NK-92 treated with Interleukin-12 subunit alpha and Interleukin-12 subunit beta, amount 100 ng/mL, for 24 hours (cell line): Measurements from ENCODE around the gene TPRG1.

Source experiments
- DNase-seq: peaks from one replicate; lab custom pipeline; 2025; lab: John Stamatoyannopoulos, UW

TPRG1 gene

DNA sequence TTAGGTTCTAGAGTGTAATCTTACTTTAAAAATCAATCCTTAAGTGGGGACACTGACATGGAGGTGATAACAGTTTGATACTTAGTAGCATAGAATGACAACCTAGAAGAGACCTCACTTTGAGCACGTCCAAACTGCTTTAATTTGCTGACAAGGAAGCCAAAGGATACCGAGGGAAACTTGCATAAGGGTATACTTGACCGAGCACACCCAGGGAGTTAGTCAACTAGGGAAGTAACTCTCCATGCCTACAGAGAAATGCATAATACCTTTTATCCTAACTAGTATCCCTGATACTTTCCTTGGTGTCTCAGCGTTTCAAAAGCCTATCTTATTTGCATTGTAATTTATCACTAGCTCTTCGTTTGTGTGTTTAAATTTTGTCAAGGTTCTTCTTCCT is 5.5 kb upstream of the TPRG1 start:
- no peak for DNase-seq

DNA sequence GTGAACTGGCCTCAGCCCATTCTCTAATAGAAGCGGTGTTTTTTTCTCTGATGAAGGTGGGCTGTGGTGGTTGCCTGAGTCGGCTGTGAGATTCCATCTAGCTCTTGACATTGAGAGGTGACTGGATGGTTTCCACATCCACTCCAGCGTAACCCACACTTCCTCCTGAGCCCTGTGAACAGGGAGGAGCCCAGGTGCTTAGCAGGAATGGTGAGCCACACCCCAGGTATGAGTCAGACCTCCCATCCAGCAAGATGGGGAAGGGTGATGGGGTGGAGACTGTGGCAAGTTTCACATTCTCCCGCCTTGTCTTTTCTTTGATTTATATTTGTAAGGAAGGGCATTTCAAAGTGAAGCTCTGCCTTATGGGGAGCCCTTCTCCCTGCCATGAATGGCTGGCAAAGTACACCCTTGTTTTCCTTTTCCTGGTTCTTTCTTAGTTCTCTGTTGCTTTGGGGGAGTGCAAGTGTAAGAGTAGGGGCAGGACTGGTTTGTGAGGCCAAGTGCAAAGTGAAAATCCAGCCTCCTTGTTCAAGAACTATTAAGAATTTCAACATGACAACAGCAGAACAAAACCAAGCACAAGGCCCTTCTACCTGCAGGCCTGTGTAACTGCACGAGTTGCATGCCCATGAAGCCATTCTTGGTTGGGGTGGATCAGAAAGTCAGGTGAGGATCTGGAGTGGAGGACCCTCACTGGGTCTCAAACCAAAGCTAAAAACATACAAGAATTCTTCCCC is 4.6 kb upstream of the TPRG1 start:
- no peak for DNase-seq

DNA sequence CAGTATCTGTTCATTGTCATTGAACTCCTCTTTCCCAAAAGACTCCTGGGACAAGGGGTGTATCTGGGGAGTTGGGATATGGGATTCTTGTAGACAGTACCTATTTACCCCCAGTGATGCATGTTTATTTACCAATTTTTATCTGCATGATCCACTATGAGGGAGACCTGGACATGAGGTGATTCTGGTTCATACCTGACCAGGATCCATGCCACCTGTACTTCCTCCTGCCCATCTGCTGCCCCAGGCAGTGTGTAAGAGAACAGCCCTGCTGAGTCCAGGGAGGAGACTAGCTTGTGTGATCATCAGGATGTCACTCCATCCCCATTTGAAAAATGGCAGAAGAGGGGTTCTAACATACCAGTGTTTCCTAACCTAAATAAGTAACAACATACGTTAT is 3.1 kb upstream of the TPRG1 start:
- DNase-seq, result no peak

DNA sequence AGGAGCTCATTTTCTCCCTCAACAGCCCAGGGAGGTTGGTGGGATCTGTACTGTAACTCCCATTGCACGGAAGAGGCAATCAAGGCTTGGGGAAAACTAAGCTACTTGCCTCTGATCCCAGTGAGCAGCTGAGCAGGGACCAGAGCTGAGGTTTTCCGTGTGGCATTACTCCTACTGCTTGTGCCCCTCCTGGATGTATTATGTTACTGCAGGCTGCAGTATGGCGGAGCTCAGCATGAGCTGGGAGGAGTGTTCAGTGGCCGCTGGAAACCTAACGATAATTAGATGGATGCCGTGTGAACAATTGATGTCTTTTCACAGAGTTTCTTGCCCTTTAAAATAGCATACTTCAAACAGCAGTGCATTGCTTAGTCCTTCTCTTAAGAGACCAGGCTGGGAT is 2.0 kb upstream of the TPRG1 start:
- DNase-seq, result no peak

DNA sequence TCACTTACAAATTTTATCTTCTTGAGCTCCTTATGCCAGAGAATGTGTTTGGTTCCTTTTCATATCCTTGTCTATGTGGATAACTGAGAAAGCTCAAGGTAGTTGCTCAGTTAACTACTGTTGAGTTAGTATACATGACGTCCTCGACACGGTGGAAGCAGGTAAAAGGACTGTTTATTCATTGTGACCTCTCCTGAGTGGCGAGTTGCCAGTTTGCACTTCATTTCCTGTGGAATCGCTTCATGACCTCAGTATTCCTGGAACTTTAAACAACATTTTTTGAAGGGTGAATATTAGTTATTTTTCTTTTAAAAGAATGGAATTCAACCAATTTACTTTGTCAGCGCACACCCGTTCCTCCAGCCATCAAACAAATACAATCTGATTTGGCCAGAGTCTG is 1.2 kb upstream of the TPRG1 start:
- DNase-seq, result no peak

DNA sequence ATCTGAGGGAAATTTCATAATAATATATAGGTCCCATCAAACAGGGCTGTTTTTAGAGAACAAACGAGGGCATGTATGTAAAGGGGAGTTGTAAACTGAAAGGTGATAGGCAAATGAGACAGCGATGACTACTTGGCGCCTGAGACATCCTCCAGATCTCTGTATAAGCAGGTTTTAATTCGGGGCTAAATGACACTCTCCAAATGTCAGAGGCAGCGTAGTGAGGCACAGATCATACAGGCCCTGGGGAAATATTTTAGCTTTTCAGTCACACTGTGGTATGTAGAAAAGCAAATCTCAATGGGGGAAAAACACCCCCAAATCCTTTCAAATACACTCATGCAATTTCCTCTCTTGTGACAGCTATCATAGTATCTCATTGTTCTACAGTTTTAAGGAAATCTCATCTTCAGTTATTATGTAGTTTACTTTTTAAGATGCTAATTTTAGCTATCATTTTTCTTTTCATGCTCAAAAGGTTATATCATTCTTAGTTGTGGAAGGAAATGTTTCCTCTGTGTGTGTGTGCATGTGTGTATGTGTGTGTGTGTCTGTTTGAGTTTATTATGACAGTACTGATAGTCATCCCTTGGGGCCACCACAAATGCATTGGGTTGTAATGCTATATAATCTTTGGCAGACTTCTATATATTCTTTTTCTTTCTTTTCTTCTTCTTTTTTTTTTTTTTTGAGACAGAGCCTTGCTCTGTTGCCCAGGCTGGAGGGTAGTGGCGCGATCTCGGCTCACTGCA is 1.1 kb downstream of the TPRG1 start:
- DNase-seq, result no peak

DNA sequence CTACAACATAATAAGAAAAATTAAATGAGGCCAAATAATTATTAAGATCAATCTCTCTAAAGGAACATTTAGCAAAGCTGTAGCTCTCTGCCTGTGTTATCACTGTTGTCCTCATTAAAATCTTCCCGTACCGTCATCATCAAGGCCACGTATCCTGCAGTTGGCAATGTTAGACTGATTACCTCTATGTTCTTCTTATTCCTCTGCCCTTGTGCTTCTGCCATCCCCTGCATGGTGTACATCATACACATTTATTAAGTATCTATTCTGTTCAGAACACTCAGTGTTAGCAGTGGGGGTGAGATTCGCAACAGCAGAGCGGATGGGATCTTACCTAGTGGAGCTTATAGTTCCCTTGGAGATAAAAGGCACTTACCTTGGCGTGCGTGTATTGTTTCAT is 12.8 kb downstream of the TPRG1 start:
- no peak for DNase-seq

DNA sequence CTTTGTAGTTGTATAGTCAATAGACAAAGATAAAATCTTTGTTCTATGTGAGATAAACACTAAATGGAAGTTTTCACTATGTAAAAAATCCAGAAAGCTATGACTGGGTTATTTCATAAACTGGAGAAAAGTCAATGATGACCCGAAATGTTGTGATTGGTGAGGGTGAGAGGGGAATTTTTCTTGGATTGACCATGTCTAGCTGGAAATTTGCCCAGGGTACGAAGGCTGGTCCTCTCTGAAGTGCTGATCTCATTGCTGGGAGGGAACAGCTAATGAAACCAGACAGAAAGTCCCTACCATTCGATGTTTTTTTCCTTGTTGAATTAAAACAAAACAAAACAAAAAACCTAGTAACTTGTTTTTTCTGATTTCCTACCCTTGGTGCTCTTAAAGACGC is 14.3 kb downstream of the TPRG1 start:
- no peak for DNase-seq

DNA sequence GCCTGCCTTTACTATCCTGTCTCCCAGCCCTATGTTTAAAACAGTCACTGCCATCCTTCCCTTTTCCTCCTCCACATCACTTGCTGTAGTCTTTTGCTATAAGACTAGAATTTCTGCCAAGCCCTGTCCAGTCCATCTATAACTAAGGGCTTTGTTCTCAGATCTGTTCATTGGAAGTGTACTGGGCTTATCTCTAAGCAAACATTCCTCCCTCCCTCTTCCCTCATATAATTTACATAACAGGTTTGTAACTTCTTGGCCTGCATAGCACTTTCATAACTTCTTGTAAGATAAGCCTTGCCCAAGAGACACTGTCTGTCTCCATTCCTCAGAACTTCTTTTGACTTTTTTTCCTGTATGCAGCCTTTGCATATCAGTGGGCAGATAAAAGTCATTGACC is 16.7 kb downstream of the TPRG1 start:
- DNase-seq, result no peak

DNA sequence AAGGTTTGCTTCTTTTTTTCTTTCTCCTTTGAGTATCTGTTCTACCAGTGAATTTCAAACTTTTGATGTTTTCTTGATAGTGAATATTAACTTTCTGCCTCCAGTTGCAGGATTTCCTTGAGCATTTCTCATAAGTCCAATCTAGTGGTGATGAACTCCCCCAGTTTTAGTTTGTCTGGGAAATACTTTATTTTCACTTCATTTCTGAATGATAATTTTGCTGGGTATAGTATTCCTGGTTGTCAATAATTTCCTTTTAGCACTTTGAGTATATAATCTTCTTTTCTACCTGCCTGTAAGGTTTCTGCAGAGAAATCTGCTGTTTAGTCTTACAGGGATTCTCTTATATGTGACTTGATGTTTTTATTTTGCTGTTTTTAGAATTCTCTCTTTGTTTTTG is 21.0 kb downstream of the TPRG1 start:
- DNase-seq, result no peak

DNA sequence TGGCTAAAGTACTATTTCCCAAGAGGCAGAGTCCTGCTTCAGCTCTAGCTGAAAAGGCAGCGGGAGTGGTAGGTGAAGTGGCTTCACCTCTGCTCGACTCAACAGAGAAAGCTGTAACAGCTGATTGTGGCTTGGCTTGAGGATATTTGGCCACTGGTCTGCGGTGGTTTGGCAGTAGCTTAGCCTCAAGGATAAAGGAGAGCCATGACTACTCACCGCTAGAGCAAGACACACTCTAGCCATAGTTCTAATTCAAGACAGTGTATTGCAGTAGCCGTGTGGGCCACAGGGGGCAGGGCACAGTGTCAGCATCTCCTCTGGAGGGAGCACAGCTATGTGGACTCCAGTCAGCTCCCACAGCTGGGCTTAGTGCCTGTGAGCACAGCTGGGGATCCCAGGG is 23.5 kb downstream of the TPRG1 start:
- DNase-seq, result no peak

DNA sequence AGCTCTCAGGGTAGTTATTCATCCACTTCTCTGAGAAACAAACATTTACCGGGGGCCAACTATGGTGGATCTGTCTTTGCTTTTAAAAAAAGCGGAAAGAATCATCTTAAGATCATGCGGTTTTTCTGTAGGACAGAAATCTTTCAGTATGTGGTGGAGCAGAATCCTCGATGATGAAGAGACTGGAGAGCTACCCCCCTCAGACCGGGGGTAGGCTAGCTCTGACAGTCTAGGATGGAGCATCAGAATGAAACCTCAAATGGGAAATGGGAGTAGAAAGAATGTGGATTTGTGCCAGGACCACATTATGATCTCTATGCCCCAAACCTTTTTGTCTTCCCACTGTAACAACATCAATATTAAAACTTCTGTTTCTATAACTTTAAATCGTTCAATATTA is 30.3 kb downstream of the TPRG1 start:
- DNase-seq, result no peak

DNA sequence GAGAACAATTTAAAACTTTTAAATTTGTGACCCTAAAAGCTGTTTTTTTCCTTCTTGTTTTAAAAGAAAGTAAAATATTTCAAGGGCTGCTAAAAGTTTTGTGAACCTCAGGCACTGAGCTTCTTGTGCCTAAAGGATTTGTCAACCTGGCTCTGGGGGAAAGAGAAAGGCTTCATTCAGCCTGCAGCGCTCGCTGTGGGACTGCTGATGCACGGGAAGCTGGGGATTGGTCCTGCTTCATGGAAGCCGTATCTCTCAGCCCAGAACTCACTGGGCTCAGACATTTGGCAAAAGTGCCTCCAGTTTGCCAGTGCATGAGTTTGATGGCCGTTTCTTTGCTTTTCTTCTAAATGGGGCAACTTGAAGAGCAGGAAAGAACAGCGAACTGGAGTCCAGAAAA is 30.8 kb downstream of the TPRG1 start:
- DNase-seq, result no peak

DNA sequence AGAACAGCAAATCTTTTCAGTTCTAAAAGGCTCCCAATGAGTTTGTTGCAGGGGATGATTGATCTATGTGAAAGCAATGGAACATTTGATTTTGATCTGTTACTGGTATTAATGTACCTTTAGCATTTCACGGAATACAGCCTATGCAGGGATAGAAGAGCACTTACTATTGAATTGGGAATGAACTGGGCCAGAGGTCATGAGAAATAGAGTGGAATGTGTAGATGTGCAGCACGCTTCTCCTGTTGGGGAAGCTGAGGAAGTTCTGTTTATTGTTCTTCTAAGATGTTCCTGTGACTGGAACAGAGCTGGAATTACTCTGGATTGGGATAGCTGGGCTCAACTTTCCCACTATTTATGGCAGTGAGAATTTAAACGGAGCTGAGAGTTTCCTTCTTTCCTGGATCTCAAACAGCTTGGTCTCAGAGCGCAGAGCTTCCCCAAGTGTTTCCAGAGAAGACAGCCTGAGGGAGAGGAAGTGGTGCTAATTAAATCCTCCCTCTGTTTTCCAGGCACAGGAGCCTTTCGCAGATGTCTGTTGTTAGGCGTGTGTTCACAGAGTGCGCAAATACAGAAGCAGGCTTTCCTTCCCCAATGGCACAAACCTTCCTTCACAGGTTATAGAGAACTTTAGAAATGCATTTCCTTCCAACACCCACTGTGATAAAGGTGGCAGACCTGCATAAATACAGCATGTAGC is 32.5 kb downstream of the TPRG1 start:
- no peak for DNase-seq

DNA sequence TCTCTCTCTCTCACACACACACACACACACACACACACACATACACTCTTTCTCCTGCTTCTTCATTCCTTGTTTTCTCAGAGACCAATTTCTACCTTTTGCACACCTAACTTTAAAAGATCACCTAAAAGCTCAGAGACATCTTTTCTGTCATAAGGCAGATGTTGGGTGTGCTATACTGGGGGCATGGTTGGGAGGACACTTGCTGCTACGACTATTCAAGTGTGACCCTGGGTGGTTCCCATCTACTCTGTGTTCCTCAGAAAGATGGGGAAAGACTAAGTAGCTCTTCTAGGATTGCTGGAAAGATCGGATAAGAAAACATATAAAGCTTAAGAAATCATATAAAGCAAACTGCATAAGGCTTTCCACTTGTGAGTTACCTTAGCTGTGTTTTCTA is 33.2 kb downstream of the TPRG1 start:
- DNase-seq, result no peak

DNA sequence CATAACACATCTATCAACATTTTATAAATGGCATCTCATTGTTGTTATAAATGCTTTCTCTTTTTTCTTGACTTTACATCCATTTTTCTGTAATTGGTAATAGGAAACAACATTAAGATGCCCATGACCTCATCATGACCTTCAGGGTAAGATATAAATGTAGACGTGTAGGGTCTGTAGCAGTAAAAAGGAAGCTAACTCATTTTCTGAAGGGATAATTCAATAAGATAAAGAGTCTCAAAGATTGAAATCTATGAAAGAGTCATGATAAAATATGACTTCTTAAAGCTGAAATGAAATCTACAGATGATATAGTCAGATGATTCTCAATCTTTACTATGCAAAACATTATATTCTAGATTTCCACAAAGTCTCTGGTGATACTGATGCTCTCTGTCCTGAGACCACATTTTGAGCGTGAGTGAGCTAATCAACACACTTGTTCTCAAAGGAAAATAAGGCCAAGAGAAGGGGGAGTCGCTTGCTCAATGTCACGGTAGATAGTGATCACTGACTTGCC is 38.5 kb downstream of the TPRG1 start:
- DNase-seq, result no peak

DNA sequence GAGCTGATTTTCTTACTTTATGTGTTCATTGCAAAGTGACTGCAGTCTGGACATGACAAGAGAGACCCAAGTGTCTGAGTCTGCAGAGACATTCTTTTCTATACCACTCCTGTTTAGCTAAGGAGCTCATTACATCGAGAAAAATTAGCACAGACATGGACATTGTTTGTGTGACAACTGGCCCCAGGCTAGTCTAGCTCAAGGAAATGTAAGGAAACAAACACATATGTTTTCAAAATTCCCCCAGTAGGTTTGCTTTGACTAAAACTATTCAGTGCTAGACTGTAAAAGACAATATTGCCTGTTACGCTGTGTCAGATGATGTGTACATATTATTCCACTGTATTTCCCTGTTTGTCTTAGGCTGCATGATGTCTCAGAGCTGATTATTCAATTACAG is 40.9 kb downstream of the TPRG1 start:
- no peak for DNase-seq

DNA sequence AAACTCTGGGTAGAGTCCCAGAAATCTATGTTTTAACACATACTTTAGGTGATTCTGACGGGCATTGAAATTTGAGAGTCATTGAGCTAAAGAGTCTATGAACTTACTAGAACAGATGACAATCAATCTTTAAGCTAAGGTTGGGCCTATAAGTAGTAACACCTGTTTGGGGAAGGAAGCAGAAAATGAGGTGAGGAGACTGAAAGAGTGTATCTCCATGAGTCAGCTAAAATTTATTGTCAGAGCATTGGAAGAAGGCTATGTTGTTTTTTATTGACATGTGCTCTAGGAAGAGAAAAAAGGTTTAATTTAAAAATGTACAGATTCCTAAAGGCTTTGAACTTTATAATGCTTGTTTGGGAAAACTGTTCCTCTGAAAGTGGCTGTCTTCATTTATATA is 42.9 kb downstream of the TPRG1 start:
- no peak for DNase-seq

DNA sequence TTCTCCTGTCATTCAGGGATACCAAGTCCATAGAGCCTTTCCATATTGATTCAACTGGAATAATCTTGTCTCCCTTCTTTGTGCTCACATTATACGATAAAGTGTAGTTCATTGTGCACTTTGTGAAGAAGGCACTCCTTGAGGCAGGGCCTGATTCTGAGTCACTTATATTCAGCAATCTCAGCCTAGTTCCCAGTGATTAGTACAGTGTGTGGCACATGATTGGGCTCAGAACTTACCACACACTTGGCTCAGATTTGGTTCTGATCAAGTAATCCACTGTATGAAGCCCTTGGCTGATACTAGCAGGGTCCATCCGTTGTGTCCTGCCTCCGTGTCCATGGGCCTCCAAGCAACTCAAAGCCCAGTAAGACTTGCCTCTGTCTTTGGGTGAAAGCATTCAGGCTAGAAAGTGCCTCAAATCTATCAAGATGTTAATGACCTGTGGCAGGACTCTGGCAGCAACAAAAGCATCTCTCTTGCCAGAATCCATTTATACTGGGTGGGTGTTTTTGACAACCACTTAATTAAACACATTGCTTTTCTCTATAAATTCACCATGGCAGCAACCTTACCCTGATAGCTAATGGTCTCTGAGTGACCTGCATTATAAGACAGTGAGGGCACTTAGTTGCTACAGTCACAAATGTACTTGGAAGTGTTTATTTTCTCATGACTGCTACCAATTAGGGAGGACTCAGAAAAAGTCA is 51.3 kb downstream of the TPRG1 start:
- DNase-seq, result no peak

DNA sequence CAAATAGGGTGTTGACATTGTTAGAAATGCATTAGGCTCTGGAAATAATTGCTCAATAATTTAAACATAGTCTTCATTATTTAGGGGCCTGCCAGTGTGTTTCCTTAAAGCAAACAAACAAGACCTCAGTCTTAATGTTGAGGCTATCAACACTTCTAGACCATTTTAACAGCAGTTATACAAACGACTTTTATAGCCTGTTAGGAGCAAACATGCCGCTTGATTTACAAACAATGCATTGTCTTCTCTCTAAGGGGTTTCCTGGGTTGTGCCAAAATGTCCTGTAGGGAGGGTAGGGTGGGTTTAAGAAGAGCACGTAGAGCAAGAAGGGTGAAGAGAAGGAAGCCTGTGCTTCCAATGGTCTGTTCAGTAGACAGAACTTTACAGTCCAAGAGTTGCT is 53.7 kb downstream of the TPRG1 start:
- DNase-seq, result no peak

DNA sequence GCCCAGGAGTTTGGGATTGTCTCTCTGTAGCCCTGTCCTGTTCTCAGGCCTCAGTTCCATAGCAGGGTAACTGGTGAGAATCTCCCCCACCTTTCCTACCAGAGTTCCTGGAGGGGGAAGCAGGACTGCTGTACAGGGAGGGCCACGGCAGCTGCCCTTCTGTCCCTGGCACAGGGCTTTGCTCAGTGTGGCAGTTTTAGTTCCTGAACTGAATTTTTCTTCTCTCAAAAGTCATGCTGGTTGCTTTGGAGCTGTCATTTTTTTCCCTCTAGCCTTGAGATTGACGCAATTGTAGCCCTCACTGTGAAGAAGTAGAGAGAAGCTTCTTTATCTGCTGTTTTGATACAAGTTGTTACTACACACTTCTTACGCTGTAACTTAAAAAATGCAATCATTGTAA is 55.5 kb downstream of the TPRG1 start:
- no peak for DNase-seq

DNA sequence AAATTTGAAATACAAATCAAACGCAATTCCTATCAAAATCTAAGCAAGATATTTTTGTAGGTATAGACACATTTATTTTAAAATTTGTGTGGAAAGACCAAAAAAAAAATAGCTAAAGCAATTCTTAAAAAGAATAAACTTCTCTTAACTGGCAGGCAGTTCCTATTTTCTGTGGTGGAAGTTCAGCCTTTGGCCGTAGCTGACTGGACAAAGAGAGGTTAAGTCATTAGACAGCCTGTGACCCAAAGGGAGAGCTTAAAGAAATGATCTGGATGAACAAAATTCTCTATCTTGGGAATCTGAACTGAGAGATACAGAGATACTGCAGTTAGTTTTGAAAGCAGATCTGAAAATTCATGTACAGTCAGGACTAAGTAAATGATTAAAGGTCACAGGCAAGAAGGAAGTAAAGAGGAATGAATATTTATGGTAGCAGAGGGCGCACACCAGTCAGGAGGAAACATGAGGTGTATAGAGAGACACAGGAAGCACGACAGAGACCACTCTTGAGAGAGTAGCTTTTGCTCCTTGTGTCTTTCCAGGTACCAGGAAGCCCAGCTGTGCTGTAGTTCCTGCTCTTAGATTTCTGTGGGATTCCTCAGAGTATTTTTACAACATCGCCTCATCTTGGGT is 57.5 kb downstream of the TPRG1 start:
- DNase-seq, result no peak
